ENCODE measurements around the gene SH3RF3. TPM values are rescaled to one million over a fixed set of nuclear protein-coding genes. Genes with fewer than 3 reads are reported as not detected.

Gene SH3RF3
- total and polyA plus RNA-seq, 9 of the 15 experiments (the other 6 are each of a cell fraction or from before 2014, with no cell fraction given), result 0.02 TPM; not detected in 8

DNA sequence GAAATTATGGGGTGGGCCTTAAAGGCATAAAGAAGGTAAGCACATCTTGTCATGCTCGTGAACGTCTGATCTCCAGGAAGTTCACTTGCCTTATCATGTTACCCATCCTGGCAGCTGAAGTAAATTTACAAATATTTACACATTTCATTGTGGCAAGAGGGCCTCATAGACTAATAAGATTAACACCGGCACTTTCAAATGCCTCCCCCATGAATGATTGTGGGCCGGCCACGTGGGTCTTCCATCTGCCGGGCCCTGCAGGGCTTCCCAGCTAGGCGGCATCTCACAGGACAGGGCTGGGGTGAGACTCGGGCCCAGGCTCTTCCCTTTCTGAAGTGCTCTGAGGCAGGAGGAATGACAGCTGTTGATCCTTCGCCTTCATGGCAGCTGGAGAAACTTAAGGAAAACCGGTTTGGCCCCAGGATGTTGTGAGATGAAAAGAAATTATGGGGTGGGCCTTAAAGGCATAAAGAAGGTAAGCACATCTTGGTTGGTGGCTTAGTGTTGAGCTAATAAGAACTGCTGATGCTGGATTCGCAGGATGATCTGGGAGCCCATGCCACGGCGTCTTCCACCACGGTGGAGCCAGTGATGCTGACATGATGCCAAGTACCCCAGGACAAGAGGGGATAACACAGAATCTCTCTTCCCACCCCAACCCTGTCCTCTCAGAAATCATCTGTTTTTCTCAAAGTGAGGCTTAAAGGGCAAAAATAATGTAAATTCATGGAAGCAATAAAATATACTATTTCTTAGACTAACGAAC, 308.5 kb downstream of the SH3RF3 start:
- ATAC-seq (no peak), FAIRE-seq (no peak), DNase-seq (ENCODE audit: extremely low read depth in 1 of 4, low spot score in 3 of 4) (no peak)
- H3K79me2 ChIP-seq (ENCODE audit: control insufficient read depth, insufficient read depth, low read length), result no peaks in the 10 kb centered on the region
- H3K4me1 ChIP-seq (replicated peaks in 1 of 2; ENCODE audit: control insufficient read depth in 2 of 2, insufficient read depth in 2 of 2, low read length in 2 of 2), result no peaks in the 10 kb centered on the region
- no peaks in the 10 kb centered on the region for H3K36me3 ChIP-seq (ENCODE audit: control insufficient read depth, insufficient read depth, low read length)
- no peak overlapping the region for H2AFZ ChIP-seq (ENCODE audit: low read depth, low read length)
- TF ChIP-seq HNRNPL (IDR thresholded peaks at IDR 0.05; ENCODE audit: low read depth, low read length), result no peak
- no peak for TF ChIP-seq TGIF2 (CRISPR knock-in tag; IDR thresholded peaks at IDR 0.05)
- no peak for TF ChIP-seq ATF7 (IDR thresholded peaks at IDR 0.05)
- TF ChIP-seq ZNF699 (CRISPR knock-in tag; IDR thresholded peaks at IDR 0.05; ENCODE audit: insufficient replicate concordance), result no peak
- TF ChIP-seq BRCA1 (IDR thresholded peaks at IDR 0.05), result no peak
- no peak for TF ChIP-seq BRCA1 (CRISPR knock-in tag; IDR thresholded peaks at IDR 0.05)
- no peak for TF ChIP-seq SETDB1 (IDR thresholded peaks at IDR 0.05; ENCODE audit: low read length)
- TF ChIP-seq, protein P1, sequence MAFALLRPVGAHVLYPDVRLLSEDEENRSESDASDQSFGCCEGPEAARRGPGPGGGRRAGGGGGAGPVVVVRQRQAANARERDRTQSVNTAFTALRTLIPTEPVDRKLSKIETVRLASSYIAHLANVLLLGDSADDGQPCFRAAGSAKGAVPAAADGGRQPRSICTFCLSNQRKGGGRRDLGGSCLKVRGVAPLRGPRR (CRISPR knock-in tag; IDR thresholded peaks at IDR 0.05), result no peak
- no peak for TF ChIP-seq TCF7L2 (IDR thresholded peaks at IDR 0.05; ENCODE audit: low read depth, low read length)
- no peak for TF ChIP-seq SIN3B (IDR thresholded peaks at IDR 0.05; ENCODE audit: low read depth)
- TF ChIP-seq, protein P2, sequence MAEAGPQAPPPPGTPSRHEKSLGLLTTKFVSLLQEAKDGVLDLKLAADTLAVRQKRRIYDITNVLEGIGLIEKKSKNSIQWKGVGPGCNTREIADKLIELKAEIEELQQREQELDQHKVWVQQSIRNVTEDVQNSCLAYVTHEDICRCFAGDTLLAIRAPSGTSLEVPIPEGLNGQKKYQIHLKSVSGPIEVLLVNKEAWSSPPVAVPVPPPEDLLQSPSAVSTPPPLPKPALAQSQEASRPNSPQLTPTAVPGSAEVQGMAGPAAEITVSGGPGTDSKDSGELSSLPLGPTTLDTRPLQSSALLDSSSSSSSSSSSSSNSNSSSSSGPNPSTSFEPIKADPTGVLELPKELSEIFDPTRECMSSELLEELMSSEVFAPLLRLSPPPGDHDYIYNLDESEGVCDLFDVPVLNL (CRISPR knock-in tag; IDR thresholded peaks at IDR 0.05; ENCODE audit: low read depth), result no peak
- no peak overlapping the region for H3K4me2 ChIP-seq (ENCODE audit: insufficient read depth, low read length)
- no peaks in the 10 kb centered on the region for H3K9me3 ChIP-seq (replicated peaks; ENCODE audit: control insufficient read depth, insufficient read depth, low read depth, low read length)
- no peak overlapping the region for H3K27ac ChIP-seq (ENCODE audit: extremely low read depth, low read depth, low read length)
- H3K9me1 ChIP-seq (ENCODE audit: control insufficient read depth, insufficient read depth, low read length), result no peaks in the 10 kb centered on the region
- H3K4me3 ChIP-seq, result no peak overlapping the region
- WGBS (ENCODE audit: insufficient coverage, low coverage, missing lambda C conversion rate), result under 1% methylated on average over 15 of the region's 15 CpGs
- H3K27me3 ChIP-seq (ENCODE audit: control insufficient read depth in 2 of 2, insufficient read depth in 2 of 2, low read length in 2 of 2), result peaks cover 4 to 44% of the 10 kb centered on the region in 2 experiments; a peak in 4 of 5 replicates
- in situ Hi-C loops (cut with MboI), result no loop called here
- intact Hi-C loops (cut with micrococcal nuclease), result no loop called here
- no peak overlapping the region for H3K9ac ChIP-seq (ENCODE audit: insufficient read depth in 1 of 2, low read depth in 2 of 2, low read length in 2 of 2)
- ChIA-PET POLR2A (no interaction called here), CTCF (ENCODE audit: low intra/inter-chr PET ratio) (no interaction called here)
- no peaks in the 10 kb centered on the region; the same call in 1 of the 2 replicates for H4K20me1 ChIP-seq (replicated peaks; ENCODE audit: control insufficient read depth, insufficient read depth, low read length)
- no TSS peak for BruUV-seq (replicated peaks)
